ENCODE results near the gene BCL11A.

GRCh38 chr2:60473546-60473945 lies 79.9 kb downstream of the BCL11A start:
- TF ChIP-seq YY1 (IDR thresholded peaks at IDR 0.05; ENCODE audit: low read depth) (no peak), CEBPB (IDR thresholded peaks at IDR 0.05) (no peak), MAX (IDR thresholded peaks at IDR 0.05) (no peak), CREB1 (IDR thresholded peaks at IDR 0.05; ENCODE audit: low read depth) (no peak), FOXM1 (IDR thresholded peaks at IDR 0.05; ENCODE audit: borderline replicate concordance, low read depth) (no peak), ZBTB7A (IDR thresholded peaks at IDR 0.05; ENCODE audit: low read depth) (no peak), TCF12 (IDR thresholded peaks at IDR 0.05; ENCODE audit: low read depth) (no peak)

All from Ishikawa (cell line).